Omental fat pad (tissue), 4 donors: ENCODE measurements around the gene SLCO4C1. TPM values are rescaled to one million over a fixed set of nuclear protein-coding genes. Genes with fewer than 3 reads are reported as not detected.

Experiments used
- ATAC-seq: fragments of 150-250 bp; one replicate; pipeline ENCODE4 v1.9.1; 2016; ENCODE audit warnings: mild to moderate bottlenecking, moderate library complexity; ENCODE audit not compliant: low FRiP score
- DNase-seq: peaks from one replicate; pipeline ENCODE4 v3.0.0-alpha.2; 2019; ENCODE audit warnings: low spot score
- total RNA-seq, 4 donors: library from RNA; depleted of rRNA; stranded (reverse); fragments of >200 nt; gene quantifications; one replicate each; pipeline ENCODE4 v1.1.0, GENCODE V29; 2016
- TF ChIP-seq, protein P1 (sequence below), 3 donors: fragments of 450-650 bp; IDR thresholded peaks; one replicate each; pipeline ENCODE4 v1.5.1; 2016 to 2017; ENCODE audit warnings: antibody characterized with exemption in 3 of 3, mild to moderate bottlenecking in 3 of 3, moderate library complexity in 2 of 3

The SLCO4C1 gene
- total RNA-seq, 4 donors from 2014 or later = 0.12 to 1.1 TPM; not detected in 2

DNA sequence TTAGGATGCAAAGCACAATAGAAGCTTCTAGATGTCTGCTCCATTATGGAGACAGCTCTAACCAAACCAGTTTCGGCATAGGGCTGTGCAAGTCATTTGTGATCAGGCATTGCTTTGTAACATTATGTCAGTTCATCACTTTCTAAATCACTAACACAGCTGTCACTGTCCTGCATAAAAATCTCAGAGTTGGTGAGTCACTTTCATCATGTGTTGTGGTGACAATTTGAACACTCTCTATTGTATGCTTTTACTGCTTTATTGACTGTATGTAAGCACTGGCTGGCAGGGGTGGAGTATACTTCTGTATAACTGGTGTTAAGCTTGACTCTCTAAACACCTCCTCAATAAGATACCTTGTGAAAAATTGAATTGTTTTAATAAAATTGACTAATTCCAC lies 77.9 kb downstream of the SLCO4C1 start:
- no peak for DNase-seq
- ATAC-seq = no peak
- TF ChIP-seq, protein P1, sequence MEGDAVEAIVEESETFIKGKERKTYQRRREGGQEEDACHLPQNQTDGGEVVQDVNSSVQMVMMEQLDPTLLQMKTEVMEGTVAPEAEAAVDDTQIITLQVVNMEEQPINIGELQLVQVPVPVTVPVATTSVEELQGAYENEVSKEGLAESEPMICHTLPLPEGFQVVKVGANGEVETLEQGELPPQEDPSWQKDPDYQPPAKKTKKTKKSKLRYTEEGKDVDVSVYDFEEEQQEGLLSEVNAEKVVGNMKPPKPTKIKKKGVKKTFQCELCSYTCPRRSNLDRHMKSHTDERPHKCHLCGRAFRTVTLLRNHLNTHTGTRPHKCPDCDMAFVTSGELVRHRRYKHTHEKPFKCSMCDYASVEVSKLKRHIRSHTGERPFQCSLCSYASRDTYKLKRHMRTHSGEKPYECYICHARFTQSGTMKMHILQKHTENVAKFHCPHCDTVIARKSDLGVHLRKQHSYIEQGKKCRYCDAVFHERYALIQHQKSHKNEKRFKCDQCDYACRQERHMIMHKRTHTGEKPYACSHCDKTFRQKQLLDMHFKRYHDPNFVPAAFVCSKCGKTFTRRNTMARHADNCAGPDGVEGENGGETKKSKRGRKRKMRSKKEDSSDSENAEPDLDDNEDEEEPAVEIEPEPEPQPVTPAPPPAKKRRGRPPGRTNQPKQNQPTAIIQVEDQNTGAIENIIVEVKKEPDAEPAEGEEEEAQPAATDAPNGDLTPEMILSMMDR (IDR thresholded peaks at IDR 0.05) = no peak

GRCh38 chr5:102216678-102217077 lies 79.4 kb downstream of the SLCO4C1 start:
- DNase-seq (no peak), ATAC-seq (no peak)
- TF ChIP-seq, protein P1 (IDR thresholded peaks at IDR 0.05) = no peak

DNA sequence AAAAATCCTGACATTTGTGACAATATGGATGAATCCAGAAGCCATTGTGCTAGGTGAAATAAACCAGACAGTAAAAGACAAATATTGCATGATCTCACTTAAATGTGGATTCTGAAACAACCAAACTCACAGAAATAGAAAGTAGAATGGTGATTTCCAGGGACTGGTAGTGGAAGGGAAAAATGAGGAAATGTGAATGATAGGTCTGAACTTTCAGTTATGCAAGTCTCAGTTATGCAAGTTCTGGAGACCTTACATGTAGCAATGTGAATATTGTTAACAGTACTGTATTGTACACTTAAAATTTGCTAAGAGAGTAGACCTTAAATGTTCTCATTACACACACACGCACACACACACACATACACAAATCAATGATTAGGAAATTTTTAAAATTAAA lies 84.9 kb downstream of the SLCO4C1 start:
- ATAC-seq = no peak
- TF ChIP-seq, protein P1 (IDR thresholded peaks at IDR 0.05) = no peak
- DNase-seq = no peak

- no peak for DNase-seq
- TF ChIP-seq, protein P1 (IDR thresholded peaks at IDR 0.05) = no peak
- ATAC-seq = no peak
These were observed 95.2 kb downstream of the SLCO4C1 start for GRCh38 chr5:102200861-102201260.

DNA sequence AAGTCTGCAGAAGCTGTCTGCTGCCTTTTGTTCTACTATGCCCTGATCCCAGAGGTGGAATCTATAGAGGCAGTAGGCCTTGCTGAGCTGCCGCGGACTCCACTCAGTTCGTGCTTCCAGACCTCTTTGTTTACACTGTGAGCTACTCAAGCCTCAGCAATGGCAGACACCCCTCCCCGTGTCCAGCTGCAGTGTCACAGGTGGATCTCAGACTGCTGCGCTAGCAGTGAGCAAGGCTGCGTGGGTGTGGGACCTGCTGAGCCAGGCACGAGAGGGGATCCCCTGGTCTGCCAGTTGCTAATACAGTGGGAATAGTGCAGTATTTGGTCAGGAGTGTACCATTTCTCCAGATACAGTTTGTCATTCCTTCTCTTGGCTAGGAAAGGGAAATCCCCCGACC lies 99.6 kb downstream of the SLCO4C1 start:
- TF ChIP-seq, protein P1 (IDR thresholded peaks at IDR 0.05) = no peak
- DNase-seq = no peak
- no peak for ATAC-seq

Other genes with a start within 250 kb of the SLCO4C1 start
- not detected for gene SLCO6A1, start 202.7 kb upstream of the SLCO4C1 start, total RNA-seq